GM12892 (cell line): ENCODE data around the gene INS.

Experiments
- POLR2A ChIP-seq: IDR thresholded peaks from 2 replicates; pipeline ENCODE4 v1.6.1; 2011; ENCODE audit warnings: low read depth, low read length, control low read depth
- POLR2AphosphoS5 ChIP-seq: IDR thresholded peaks from 2 replicates; pipeline ENCODE4 v1.6.1; 2011; ENCODE audit warnings: low read depth, low read length, control low read depth
- TAF1 ChIP-seq: IDR thresholded peaks from 2 replicates; pipeline ENCODE4 v1.6.1; 2011; ENCODE audit warnings: low read depth, mild to moderate bottlenecking, control low read depth, low read length, borderline replicate concordance

- TF ChIP-seq POLR2AphosphoS5 = no peak
- TF ChIP-seq TAF1 = no peak
- no peak for TF ChIP-seq POLR2A
These were observed 32.3 kb upstream of the INS start for GRCh38 chr11:2193099-2193887.
